ENCODE results near the gene CAPN3.

DNA sequence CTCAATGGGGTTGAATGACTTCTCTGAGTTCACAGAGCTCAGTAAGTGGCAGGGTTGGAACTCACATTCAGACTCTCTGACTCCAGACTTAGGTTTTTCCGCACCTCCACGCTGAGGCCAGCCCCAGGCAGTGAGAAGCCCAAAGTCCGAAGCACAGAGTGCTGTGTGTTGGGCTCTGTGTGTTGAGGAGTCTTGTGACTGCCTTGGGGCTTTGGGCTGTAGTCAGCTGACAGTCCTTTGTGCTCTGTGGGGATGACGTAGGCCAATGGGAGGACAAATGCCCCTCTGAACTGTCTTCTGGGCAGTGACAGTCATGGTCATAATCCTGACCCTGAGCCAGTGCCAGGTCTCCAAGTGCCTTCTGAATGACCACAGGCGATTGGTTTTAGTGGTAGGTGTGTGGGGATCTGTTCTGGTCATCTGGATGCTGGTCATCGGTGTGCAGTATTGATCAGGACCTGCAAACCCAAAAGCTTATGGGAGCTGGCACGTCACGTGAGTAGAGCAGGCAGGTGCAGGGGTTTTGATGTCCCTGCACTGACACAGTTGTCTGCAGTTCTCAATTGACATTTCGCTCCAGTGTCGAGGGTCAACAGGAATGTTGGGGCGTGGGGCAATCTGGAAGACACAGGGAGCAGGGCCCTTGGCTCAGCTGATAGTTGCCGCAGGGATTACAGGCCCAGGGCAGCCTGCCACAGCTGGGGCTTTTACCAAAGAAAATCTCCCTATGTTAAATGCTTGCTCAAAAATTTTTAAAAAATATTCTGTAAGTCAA is 45.3 kb downstream of the CAPN3 start:
- TF ChIP-seq POLR2A (IDR thresholded peaks at IDR 0.05; ENCODE audit: low read length) (no peak), GATA1 (IDR thresholded peaks at IDR 0.05; ENCODE audit: low read depth, low read length) (no peak)
